Fibroblast of skin of left quadriceps (primary cell): ENCODE data around the gene WNT3.

Source experiments
- DNase-seq, 2 experiments: peaks; one replicate each; pipeline ENCODE4 v3.0.0-alpha.2; 2013; ENCODE audit warnings: low read depth in 2 of 2

The WNT3 gene

DNA sequence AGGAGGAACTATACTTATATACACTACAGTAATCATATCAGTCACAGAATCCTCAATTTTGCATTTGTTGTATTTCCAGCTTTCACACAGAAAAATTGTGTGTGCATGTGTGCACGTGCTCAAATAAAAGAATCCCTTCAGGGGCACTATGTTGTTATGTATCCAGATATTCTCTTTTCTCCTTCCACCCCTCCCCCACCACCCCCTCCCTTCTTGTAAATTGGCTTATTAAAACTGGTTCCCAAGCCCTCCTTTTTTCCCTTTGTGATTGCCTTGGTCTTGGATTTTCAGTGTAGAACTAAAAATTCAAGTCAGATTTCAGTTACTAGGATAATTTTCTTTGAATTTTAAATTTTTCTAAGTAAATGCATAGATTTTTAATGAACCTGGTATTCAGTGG lies 86.3 kb downstream of the WNT3 start:
- DNase-seq: no peak

DNA sequence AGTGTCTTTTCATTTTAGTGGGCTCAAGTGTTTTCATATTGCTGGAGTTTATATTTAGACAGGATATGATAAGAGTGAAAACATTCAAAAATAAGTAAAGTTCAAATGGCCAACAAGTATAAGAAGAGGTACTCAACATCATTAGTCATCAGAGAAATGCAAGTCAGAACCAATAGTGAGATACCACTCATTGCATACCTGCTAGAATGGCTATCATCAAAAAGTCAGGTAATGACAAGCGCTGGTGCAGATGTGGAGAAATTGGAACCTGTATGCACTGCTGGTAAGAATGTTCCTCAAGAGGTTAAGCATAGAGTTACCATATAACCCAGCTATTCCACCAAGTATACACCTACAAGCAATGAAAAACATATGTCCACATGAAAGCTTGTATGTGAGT lies 87.8 kb downstream of the WNT3 start:
- DNase-seq: no peak

DNA sequence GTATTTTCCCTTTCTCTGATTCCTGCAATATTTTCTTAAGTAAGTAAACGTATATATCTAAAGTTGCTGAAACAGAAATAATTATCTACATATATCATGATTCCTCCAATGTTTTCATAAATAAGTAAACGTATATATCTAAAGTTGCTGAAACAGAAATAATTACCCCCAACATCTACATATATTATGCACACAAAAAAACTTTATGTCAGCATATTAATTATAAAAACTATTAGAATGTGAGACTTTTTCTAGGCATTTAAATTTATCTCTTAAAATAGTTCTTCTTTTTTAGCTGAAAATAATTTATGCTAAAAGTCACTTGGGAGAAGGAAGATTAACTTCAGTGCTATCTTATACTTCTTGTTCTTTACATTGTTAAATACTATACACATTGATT lies 88.5 kb downstream of the WNT3 start:
- DNase-seq: no peak

DNA sequence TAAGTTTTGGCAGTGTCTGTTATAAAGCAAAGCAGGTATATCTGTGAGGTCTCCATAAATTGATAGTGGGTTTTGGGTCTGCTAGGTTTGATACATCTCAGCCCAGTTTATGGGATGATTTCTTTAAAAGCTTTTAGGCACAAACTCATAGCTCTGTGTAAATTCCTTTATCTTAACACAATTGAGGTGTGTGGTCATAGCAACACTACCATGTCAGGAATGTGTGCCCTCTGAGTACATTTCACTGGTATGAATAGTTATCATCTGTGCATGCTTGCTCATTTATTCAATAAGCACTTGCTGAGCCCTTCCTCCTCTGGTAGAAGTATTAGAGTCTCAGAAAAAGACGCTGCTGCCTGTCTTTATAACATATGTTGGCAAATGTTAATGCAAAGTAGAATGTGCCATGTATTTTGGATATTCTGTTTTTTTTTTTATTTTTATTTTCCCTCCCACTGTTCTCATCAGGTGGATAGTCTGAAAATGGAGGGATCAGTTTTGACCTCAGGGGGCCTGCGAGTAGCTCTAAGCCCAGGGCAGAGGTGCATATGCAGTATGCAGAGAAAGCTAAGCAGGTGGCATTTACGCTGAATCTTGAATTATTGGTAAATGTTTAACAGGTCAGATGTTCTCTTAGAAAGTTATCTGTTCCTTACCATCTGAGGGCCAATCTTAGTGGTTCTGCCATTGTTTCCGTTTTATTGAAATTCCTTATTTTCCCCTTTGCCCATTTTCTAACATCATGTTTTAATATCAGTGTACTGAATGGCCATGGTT lies 90.7 kb downstream of the WNT3 start:
- DNase-seq: peak; percentile 46 to 47

DNA sequence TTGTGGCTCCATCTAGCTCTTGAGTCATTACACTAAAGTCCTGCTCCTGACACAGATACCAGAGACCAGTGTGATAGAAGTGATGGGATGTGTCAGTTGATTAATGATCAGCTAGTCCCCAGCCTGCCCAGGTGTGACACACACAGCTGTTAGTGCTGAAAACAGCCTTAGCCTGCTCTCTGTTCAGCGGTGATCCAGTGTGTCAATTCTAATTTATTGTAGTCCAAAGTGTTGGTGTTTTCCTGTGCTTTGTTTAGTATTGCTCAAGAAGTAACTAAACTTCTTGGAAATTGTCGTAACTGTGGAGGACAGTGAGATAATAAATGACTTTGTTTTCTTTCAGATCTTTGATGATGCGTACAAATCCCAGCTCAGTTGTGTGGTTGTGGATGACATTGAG lies 92.3 kb downstream of the WNT3 start:
- no peak for DNase-seq

DNA sequence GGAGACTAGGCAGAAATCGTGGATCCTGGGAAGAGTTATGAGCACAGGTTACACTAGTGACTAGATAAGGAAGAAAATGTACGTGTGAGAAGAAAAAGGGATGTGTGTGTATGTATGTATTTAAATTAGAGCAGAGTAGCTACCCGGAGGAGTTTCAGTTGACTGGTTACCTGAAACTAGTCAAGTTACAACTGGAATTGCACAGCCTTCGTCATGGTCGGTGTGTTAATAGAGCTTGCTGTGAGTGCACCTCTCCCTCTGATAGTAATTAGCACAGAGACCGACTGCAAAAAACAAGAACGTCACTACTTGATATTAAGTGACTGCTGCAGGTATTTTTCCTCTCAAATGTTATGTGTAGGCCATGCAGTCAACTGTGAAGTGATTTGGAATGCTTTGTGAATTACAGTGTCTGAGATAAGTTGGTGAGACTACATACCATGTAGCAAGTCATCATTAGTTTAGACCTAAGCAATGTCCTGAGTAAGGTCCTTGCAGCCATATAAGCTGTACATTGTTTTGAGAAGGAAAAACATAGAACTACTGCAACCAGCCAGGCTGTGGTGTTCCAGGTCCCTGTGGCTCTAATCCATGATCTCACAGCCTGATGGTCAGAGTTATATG lies 95.7 kb downstream of the WNT3 start:
- no peak for DNase-seq

DNA sequence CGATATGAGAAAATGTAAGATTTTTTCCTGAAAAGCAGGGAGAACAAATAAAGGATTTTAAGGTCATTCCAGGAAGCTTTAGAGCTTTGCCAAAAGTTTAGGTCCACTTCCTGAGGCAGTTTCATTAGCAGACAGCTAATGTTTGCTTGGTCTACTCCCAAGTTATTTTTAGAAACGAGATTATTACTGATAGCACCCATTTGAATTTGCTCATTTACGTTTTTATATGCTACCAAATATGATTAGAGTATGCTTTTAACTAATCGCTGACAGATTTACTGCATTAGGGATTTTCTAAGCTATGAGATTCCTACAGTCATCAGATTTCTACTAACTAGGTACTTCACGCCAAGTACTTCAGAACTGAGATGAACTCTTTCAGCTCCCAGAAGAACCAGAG lies 98.1 kb downstream of the WNT3 start:
- DNase-seq: no peak

DNA sequence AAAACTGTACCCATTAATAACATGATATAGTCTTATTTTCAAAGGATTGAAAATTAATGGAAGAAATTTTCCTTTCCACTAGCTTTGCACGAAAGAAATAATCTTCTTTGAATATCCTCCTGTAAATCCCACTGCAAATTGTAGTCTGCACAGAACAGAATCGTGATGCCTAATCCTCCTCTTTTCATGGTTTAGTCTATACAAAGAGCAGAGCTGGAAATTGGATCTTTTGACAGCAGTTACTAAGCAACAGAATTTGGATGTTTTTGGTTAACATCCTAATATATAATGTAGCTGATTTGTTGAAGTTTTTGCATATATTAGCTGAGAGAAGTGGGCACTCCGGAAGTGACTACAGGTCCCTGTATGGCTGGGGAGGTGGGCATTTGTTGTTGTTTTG lies 98.6 kb downstream of the WNT3 start:
- DNase-seq: no peak

DNA sequence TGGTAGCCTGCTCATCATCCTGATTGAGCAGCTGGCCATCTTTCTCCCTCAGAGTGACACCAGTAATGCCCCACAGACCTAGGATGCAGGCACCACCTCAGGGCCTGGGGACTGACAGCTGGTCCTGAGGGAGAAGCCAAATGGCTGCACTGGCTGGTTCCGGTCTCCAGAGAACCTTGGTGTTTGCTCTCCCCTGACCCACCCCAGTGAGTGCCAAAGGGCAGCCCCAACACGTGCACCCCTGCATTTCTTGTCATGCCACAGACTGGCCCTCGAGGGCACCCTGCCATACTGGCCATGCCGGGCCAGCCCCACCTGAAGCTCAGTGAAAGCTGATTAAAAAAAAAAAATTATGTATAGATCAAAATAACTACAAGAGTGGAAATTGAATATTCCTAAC lies 100.5 kb downstream of the WNT3 start:
- DNase-seq: no peak
